Right lobe of liver (tissue), 6 donors: Measurements from ENCODE around the gene NDUFS2. TPM values are rescaled to one million over a fixed set of nuclear protein-coding genes. Genes with fewer than 3 reads are reported as not detected.
"Not testable (repeated sequence)": the region's sequence is repeated elsewhere in the genome, so short reads cannot be mapped to it uniquely, and the experiment has no call there.

ENCODE experiments used
- ATAC-seq, 4 donors: fragments of 200-7000 bp; cut with Tn5 transposase; one replicate each; pipeline ENCODE4 v1.9.1; 2020; ENCODE audit warnings: mild to moderate bottlenecking in 4 of 4, moderate library complexity in 4 of 4
- DNase-seq, 3 donors: peaks; one replicate each; pipeline ENCODE4 v3.0.0-alpha.2; 2020
- H3K27ac ChIP-seq, 3 donors: fragments of 200-600 bp; one replicate each; pipeline ENCODE4 v1.8.0; 2022
- H3K27me3 ChIP-seq, 2 donors: fragments of 200-600 bp; one replicate each; pipeline ENCODE4 v1.8.0; 2022
- H3K36me3 ChIP-seq, 4 donors: fragments of 200-600 bp; sonication (generic) in 1 of 4; one replicate each; pipeline versions ENCODE4 v1.5.1 to v1.8.0; 2017 to 2022; ENCODE audit warnings: control low read depth in 1 of 4
- H3K4me1 ChIP-seq, 4 donors: fragments of 200-600 bp; sonication (generic) in 1 of 4; one replicate each; pipeline versions ENCODE4 v1.5.1 to v1.8.0; 2017 to 2022; ENCODE audit warnings: control low read depth in 1 of 4
- H3K4me3 ChIP-seq, 3 donors: fragments of 200-600 bp; one replicate each; pipeline ENCODE4 v1.8.0; 2022
- H3K9me3 ChIP-seq, 4 donors: fragments of 200-600 bp; sonication (generic) in 1 of 4; one replicate each; pipeline versions ENCODE4 v1.5.1 to v1.8.0; 2017 to 2022; ENCODE audit warnings: control low read depth in 1 of 4
- CTCF ChIP-seq, 4 donors: fragments of 200-600 bp in 3 of 4; fragments of 450-650 bp in 1 of 4; IDR thresholded peaks; one replicate each; pipeline versions ENCODE4 v1.5.1 to v1.8.0; 2016 to 2022; ENCODE audit warnings: antibody characterized with exemption in 4 of 4, mild to moderate bottlenecking in 2 of 4
- POLR2A ChIP-seq: fragments of 450-650 bp; IDR thresholded peaks from one replicate; pipeline ENCODE4 v1.6.1; 2017; ENCODE audit warnings: antibody characterized with exemption, mild to moderate bottlenecking
- WGBS: methylation state at CpG from one replicate; pipeline ENCODE4 v1.1.6; 2018; ENCODE audit warnings: low coverage, low lambda C conversion rate; ENCODE audit not compliant: insufficient coverage; ENCODE audit errors: missing lambda C conversion rate; 5-methylcytosine and 5-hydroxymethylcytosine counted together
- intact Hi-C, 2 donors: fragments of 100-400 bp; cut with DNase I; formaldehyde crosslinking; loops; one replicate each; pipeline versions ENCODE4 v1.11.2 to v1.14.1; 2022
- total RNA-seq, 6 experiments: library from RNA; depleted of rRNA in 2 of 6; stranded (reverse); fragments of >200 nt in 2 of 6; fragmentation: NEBNext Ultra II Directional in 3 of 6; extraction: Animal tissue kit (Norgen Biotek cat#: 25700) in 3 of 6; gene quantifications; one replicate each; pipeline versions ENCODE4 v1.1.0 to v1.2.4, GENCODE V29; 2016 to 2023
- donor health status: DM: no; HTN: yes; CAD: no.
- donor health status: DM: no; HTN: no; CAD: no.
- donor health status: DM: no; HTN: no; CAD: no.
- donor health status: DM: no; HTN: yes; CAD: no.
- donor health status: DM: no; HTN: yes; CAD: no.

Gene NDUFS2
- total RNA-seq, 6 experiments from 2014 or later, result 91.1 to 157 (median 107) TPM

- WGBS, result 38% methylated on average over 4 of the region's 5 CpGs
- Histone ChIP-seq H3K4me1 (peaks cover 0 to 57% (median 8%) of the 10 kb centered on the region in 4 donors), H3K27ac (peak overlapping the region in 2 of 3 donors; percentile 6 to 90), H3K36me3 (peaks cover 0 to 5% (median 0%) of the 10 kb centered on the region in 4 donors), H3K27me3 (no peaks in the 10 kb centered on the region), H3K9me3 (no peaks in the 10 kb centered on the region), H3K4me3 (no peak overlapping the region)
- ATAC-seq (peak in 2 of 4 donors; percentile 4 to 8), DNase-seq (no peak)
- peak; percentile 0 for TF ChIP-seq POLR2A
- no peak for TF ChIP-seq CTCF (IDR thresholded peaks at IDR 0.05)
- intact Hi-C loops, result no loop called here
These were observed 17.1 kb downstream of the NDUFS2 start for GRCh38 chr1:161219078-161219892.

GRCh38 chr1:161220002-161220401 is 17.8 kb downstream of the NDUFS2 start:
- H3K27me3 ChIP-seq, result no peaks in the 10 kb centered on the region
- intact Hi-C loops, result no loop called here
- TF ChIP-seq POLR2A, result no peak
- TF ChIP-seq CTCF (IDR thresholded peaks at IDR 0.05), result no peak
- DNase-seq (no peak), ATAC-seq (no peak)
- WGBS, result 18% methylated on average over 5 of the region's 5 CpGs
- no peaks in the 10 kb centered on the region for H3K9me3 ChIP-seq
- H3K27ac ChIP-seq, result peak overlapping the region in 1 of 3 donors; percentile 90
- no peak overlapping the region for H3K4me3 ChIP-seq
- H3K36me3 ChIP-seq, result peaks cover 0 to 2% (median 0%) of the 10 kb centered on the region in 4 donors
- peaks cover 0 to 61% (median 8%) of the 10 kb centered on the region in 4 donors for H3K4me1 ChIP-seq

GRCh38 chr1:161222175-161223019 is 20.2 kb downstream of the NDUFS2 start:
- peaks cover 0 to 61% (median 13%) of the 10 kb centered on the region in 4 donors for H3K4me1 ChIP-seq
- TF ChIP-seq POLR2A (no peak), CTCF (IDR thresholded peaks at IDR 0.05) (no peak)
- peak overlapping the region; percentile 38 to 75 (median 69) for H3K4me3 ChIP-seq
- no peak for DNase-seq
- H3K9me3 ChIP-seq, result no peaks in the 10 kb centered on the region
- no peak for ATAC-seq
- H3K36me3 ChIP-seq, result peaks cover 0 to 2% (median 0%) of the 10 kb centered on the region in 4 donors
- WGBS, result 13% methylated on average over 5 of the region's 6 CpGs
- peak overlapping the region; percentile 69 to 90 (median 82) for H3K27ac ChIP-seq
- intact Hi-C loops, result no loop called here
- H3K27me3 ChIP-seq, result no peaks in the 10 kb centered on the region

GRCh38 chr1:161223805-161224694 is 21.9 kb downstream of the NDUFS2 start:
- peaks cover 0 to 10% (median 3%) of the 10 kb centered on the region in 4 donors for H3K36me3 ChIP-seq
- no peaks in the 10 kb centered on the region for H3K9me3 ChIP-seq
- peak; percentile 48 to 70 (median 58) for ATAC-seq
- no peaks in the 10 kb centered on the region for H3K27me3 ChIP-seq
- TF ChIP-seq CTCF (IDR thresholded peaks at IDR 0.05) (no peak), POLR2A (peak; percentile 29)
- peak overlapping the region in 2 of 3 donors; percentile 69 to 75 for H3K4me3 ChIP-seq
- H3K27ac ChIP-seq, result peak overlapping the region; percentile 69 to 90 (median 84)
- intact Hi-C loops, result no loop called here
- H3K4me1 ChIP-seq, result peaks cover 0 to 55% (median 12%) of the 10 kb centered on the region in 4 donors
- DNase-seq, result peak; percentile 76 to 92 (median 82)
- WGBS, result 31% methylated on average over 7 of the region's 7 CpGs

GRCh38 chr1:161224695-161225087 is 22.5 kb downstream of the NDUFS2 start:
- DNase-seq, H3K27me3 ChIP-seq, intact Hi-C loops, H3K9me3 ChIP-seq: not testable (repeated sequence)
- WGBS, result 14% methylated on average over 10 of the region's 13 CpGs
- peak overlapping the region in 2 of 3 donors; percentile 39 to 41 for H3K4me3 ChIP-seq
- H3K36me3 ChIP-seq, result peaks cover 0 to 16% (median 5%) of the 10 kb centered on the region in 4 donors
- peak overlapping the region; percentile 69 to 84 (median 79) for H3K27ac ChIP-seq
- peak in 1 of 4 donors; percentile 0 for ATAC-seq
- H3K4me1 ChIP-seq, result peaks cover 0 to 49% (median 8%) of the 10 kb centered on the region in 4 donors
